GM23248 (cell line): ENCODE measurements around the gene MRM2. TPM values are rescaled to one million over a fixed set of nuclear protein-coding genes. Genes with fewer than 3 reads are reported as not detected.

Experiments used
- DNase-seq: peaks from one replicate; pipeline ENCODE4 v3.0.0-alpha.2; 2015
- H2AFZ ChIP-seq: fragments of 200-600 bp; sonication (generic); 2 replicates; pipeline ENCODE4 v1.6.1; 2016; ENCODE audit warnings: antibody characterized with exemption
- H3F3A ChIP-seq: fragments of 200-600 bp; sonication (generic); 2 replicates; pipeline ENCODE4 v1.6.1; 2016; ENCODE audit warnings: mild to moderate bottlenecking, antibody characterized with exemption, mixed run types; ENCODE audit not compliant: insufficient read depth
- H3K27ac ChIP-seq: fragments of 200-600 bp; sonication (generic); 2 replicates; pipeline ENCODE4 v1.5.1; 2016; ENCODE audit warnings: mild to moderate bottlenecking
- H3K27me3 ChIP-seq: fragments of 200-600 bp; sonication (generic); replicated peaks from 2 replicates; pipeline ENCODE4 v1.6.1; 2016; ENCODE audit warnings: mild to moderate bottlenecking; ENCODE audit not compliant: insufficient read depth
- H3K36me3 ChIP-seq: fragments of 200-600 bp; sonication (generic); 2 replicates; pipeline ENCODE4 v1.6.1; 2016; ENCODE audit warnings: low read depth, mild to moderate bottlenecking
- H3K4me1 ChIP-seq: fragments of 200-600 bp; sonication (generic); 2 replicates; pipeline ENCODE4 v1.6.1; 2016; ENCODE audit warnings: mild to moderate bottlenecking; ENCODE audit not compliant: insufficient read depth
- H3K4me2 ChIP-seq: fragments of 200-600 bp; sonication (generic); one replicate; pipeline ENCODE4 v1.6.1; 2016; ENCODE audit warnings: mild to moderate bottlenecking; ENCODE audit not compliant: unreplicated experiment
- H3K4me3 ChIP-seq: fragments of 200-600 bp; sonication (generic); 2 replicates; pipeline ENCODE4 v1.5.1; 2016; ENCODE audit warnings: mild to moderate bottlenecking
- H3K79me2 ChIP-seq: fragments of 200-600 bp; sonication (generic); 2 replicates; pipeline ENCODE4 v1.6.1; 2016; ENCODE audit warnings: mild to moderate bottlenecking; ENCODE audit not compliant: insufficient read depth
- H3K9ac ChIP-seq: fragments of 200-600 bp; sonication (generic); 2 replicates; pipeline ENCODE4 v1.6.1; 2016; ENCODE audit warnings: mild to moderate bottlenecking
- H3K9me2 ChIP-seq: fragments of 200-600 bp; sonication (generic); 2 replicates; pipeline ENCODE4 v1.6.1; 2016; ENCODE audit warnings: mixed run types, mild to moderate bottlenecking, moderate library complexity; ENCODE audit not compliant: insufficient read depth
- H3K9me3 ChIP-seq: fragments of 200-600 bp; sonication (generic); one replicate; pipeline ENCODE4 v1.6.1; 2017; ENCODE audit warnings: low read depth
- H4K20me1 ChIP-seq: fragments of 200-600 bp; sonication (generic); 2 replicates; pipeline ENCODE4 v1.6.0; 2016; ENCODE audit not compliant: insufficient read depth
- EZH2 ChIP-seq: fragments of 200-600 bp; sonication (generic); IDR thresholded peaks from 2 replicates; pipeline ENCODE4 v1.6.1; 2018; ENCODE audit warnings: antibody characterized with exemption, mild to moderate bottlenecking; ENCODE audit not compliant: insufficient read depth, poor library complexity, severe bottlenecking
- EZH2phosphoT487 ChIP-seq: fragments of 200-600 bp; sonication (generic); IDR thresholded peaks from 2 replicates; pipeline ENCODE4 v1.6.1; 2018; ENCODE audit warnings: antibody characterized with exemption, moderate library complexity, mild to moderate bottlenecking, low read depth; ENCODE audit not compliant: insufficient read depth
- WGBS, 2 experiments: methylation state at CpG; one replicate each; pipeline ENCODE4 v1.1.6; 2015 to 2017; ENCODE audit warnings: low lambda C conversion rate in 2 of 2, low coverage in 1 of 2; ENCODE audit errors: missing lambda C conversion rate in 2 of 2; 5-methylcytosine and 5-hydroxymethylcytosine counted together
- in situ Hi-C: fragments of 300-500 bp; cut with MboI; formaldehyde crosslinking; loops from 2 replicates; pipeline ENCODE4 v1.15.0; 2020
- microRNA-seq: library from miRNA; unstranded; fragments of <30 nt; microRNA quantifications from one replicate; pipeline ENCODE4, GENCODE V29; 2016; ENCODE audit warnings: borderline number of aligned reads
- polyA plus RNA-seq: library from polyadenylated mRNA; unstranded; fragments of >200 nt; fragmentation: Nextera tagmentation; extraction: Ambion mirVana; gene quantifications from 2 replicates; pipeline ENCODE4 v1.2.1, GENCODE V29; 2016
- total RNA-seq: library from RNA; depleted of rRNA; stranded (reverse); fragments of >200 nt; shearing (Covaris generic); gene quantifications from 2 replicates; pipeline ENCODE4 v1.2.3, GENCODE V29; 2014; rRNA removed

Gene MRM2
- total and polyA plus RNA-seq, 2 experiments from 2014 or later = 20.8 to 42.2 TPM

- Histone ChIP-seq H3K27me3 (no peaks in the 10 kb centered on the region), H4K20me1 (no peaks in the 10 kb centered on the region), H3K4me3 (no peak overlapping the region), H3K4me1 (peaks cover 1% of the 10 kb centered on the region), H3K9me2 (no peaks in the 10 kb centered on the region), H3K36me3 (no peaks in the 10 kb centered on the region), H3K9ac (no peak overlapping the region), H3K79me2 (peaks cover 24% of the 10 kb centered on the region), H2AFZ (no peak overlapping the region), H3K27ac (no peak overlapping the region), H3F3A (peaks cover 5% of the 10 kb centered on the region; the same call in 1 of the 2 replicates), H3K4me2 (no peak overlapping the region), H3K9me3 (no peaks in the 10 kb centered on the region)
- WGBS, 2 experiments = 93 to 96% methylated on average over 4 of the region's 4 CpGs
- TF ChIP-seq EZH2phosphoT487 (no peak), EZH2 (no peak)
- DNase-seq = no peak
- in situ Hi-C loops = no loop called here
Measured at GRCh38 chr7:2186166-2186565, 55.8 kb downstream of the MRM2 start.

GRCh38 chr7:2185715-2186114, 56.3 kb downstream of the MRM2 start:
- 97 to 98% methylated on average over 8 of the region's 8 CpGs for WGBS, 2 experiments
- Histone ChIP-seq H2AFZ (no peak overlapping the region), H3K27me3 (no peaks in the 10 kb centered on the region), H3K36me3 (no peaks in the 10 kb centered on the region), H3K4me1 (peaks cover 5% of the 10 kb centered on the region), H3F3A (peaks cover 5% of the 10 kb centered on the region; the same call in 1 of the 2 replicates), H3K27ac (no peak overlapping the region), H3K9ac (no peak overlapping the region), H3K4me3 (no peak overlapping the region), H3K9me3 (no peaks in the 10 kb centered on the region), H4K20me1 (no peaks in the 10 kb centered on the region), H3K4me2 (no peak overlapping the region), H3K9me2 (no peaks in the 10 kb centered on the region), H3K79me2 (peaks cover 24% of the 10 kb centered on the region)
- in situ Hi-C loops = no loop called here
- TF ChIP-seq EZH2 = no peak
- no peak for TF ChIP-seq EZH2phosphoT487
- no peak for DNase-seq

Small RNAs within 50 kb of the gene (microRNA-seq; reads per million reads assigned to microRNA genes)
- gene MIR6836 = not detected

Other genes with a start within 250 kb of the MRM2 start
- 57.0 and 69.8 TPM in 2 replicates for gene MAD1L1, start 9.3 kb downstream of the MRM2 start, total RNA-seq
- 38.2 and 46.5 TPM in 2 replicates for gene MAD1L1, start 9.3 kb downstream of the MRM2 start, polyA plus RNA-seq
- 15.7 and 61.0 TPM in 2 replicates for gene NUDT1, start within 50 bp of the MRM2 start, total RNA-seq
- gene NUDT1, start within 50 bp of the MRM2 start, polyA plus RNA-seq = 47.7 and 51.1 TPM in 2 replicates
- 13.1 and 23.8 TPM in 2 replicates for gene SNX8, start 72.2 kb upstream of the MRM2 start, total RNA-seq
- 36.8 and 44.4 TPM in 2 replicates for gene SNX8, start 72.2 kb upstream of the MRM2 start, polyA plus RNA-seq
- gene EIF3B, start 112.6 kb upstream of the MRM2 start, total RNA-seq = 180 and 212 TPM in 2 replicates
- 79.5 and 82.5 TPM in 2 replicates for gene EIF3B, start 112.6 kb upstream of the MRM2 start, polyA plus RNA-seq
- gene CHST12, start 161.4 kb upstream of the MRM2 start, total RNA-seq = 9.0 and 10.6 TPM in 2 replicates
- 33.7 and 36.8 TPM in 2 replicates for gene CHST12, start 161.4 kb upstream of the MRM2 start, polyA plus RNA-seq
- gene GRIFIN, start 234.2 kb upstream of the MRM2 start, total RNA-seq = not detected in 2 replicates
- gene GRIFIN, start 234.2 kb upstream of the MRM2 start, polyA plus RNA-seq = not detected in 2 replicates